Activated CD4-positive, alpha-beta T cell treated with anti-CD3 and anti-CD28 coated beads, Interleukin-2, amount 10 ng/mL, durations not matched to agents 7 days and 5 days (primary cell): ENCODE data around the gene TBC1D19. TPM values are rescaled to one million over a fixed set of nuclear protein-coding genes. Genes with fewer than 3 reads are reported as not detected.
A peak's percentile ranks its signal among the peaks of the same experiment; 100 is the strongest.
"Not testable (repeated sequence)": the region's sequence is repeated elsewhere in the genome, so short reads cannot be mapped to it uniquely, and the experiment has no call there.

Experiments used
- CTCF ChIA-PET: fragments of 350-600 bp; sonication (Branson Sonifier 250); formaldehyde crosslinking; loops from one replicate; lab custom pipeline; 2021; ENCODE audit warnings: antibody characterized with exemption; lab: Charles Lee
- POLR2A ChIA-PET: fragments of 350-600 bp; sonication (Branson Sonifier 250); formaldehyde crosslinking; loops from one replicate; lab custom pipeline; 2021; ENCODE audit warnings: antibody characterized with exemption; lab: Charles Lee
- DNase-seq: peaks from one replicate; pipeline ENCODE4 v3.0.0-alpha.2; 2020
- H3K27ac Mint-ChIP-seq: one replicate; pipeline ENCODE4 v1.8.0; 2021; ENCODE audit warnings: mild to moderate bottlenecking, moderate library complexity, mixed read lengths
- H3K27me3 Mint-ChIP-seq: one replicate; pipeline ENCODE4 v1.8.0; 2021; ENCODE audit warnings: mixed read lengths
- H3K36me3 Mint-ChIP-seq: one replicate; pipeline ENCODE4 v1.8.0; 2021; ENCODE audit warnings: low read depth, mixed read lengths
- H3K4me1 Mint-ChIP-seq: one replicate; pipeline ENCODE4 v1.8.0; 2021; ENCODE audit warnings: mixed read lengths
- H3K4me3 Mint-ChIP-seq: one replicate; pipeline ENCODE4 v1.8.0; 2021; ENCODE audit warnings: mild to moderate bottlenecking, moderate library complexity, mixed read lengths
- H3K9me3 Mint-ChIP-seq: one replicate; pipeline ENCODE4 v1.8.0; 2021; ENCODE audit warnings: mixed read lengths
- total RNA-seq, 2 experiments: library from RNA; stranded (reverse); gene quantifications; one replicate each; pipeline ENCODE4 v1.2.3, GENCODE V29; 2021

Gene TBC1D19, protein sequence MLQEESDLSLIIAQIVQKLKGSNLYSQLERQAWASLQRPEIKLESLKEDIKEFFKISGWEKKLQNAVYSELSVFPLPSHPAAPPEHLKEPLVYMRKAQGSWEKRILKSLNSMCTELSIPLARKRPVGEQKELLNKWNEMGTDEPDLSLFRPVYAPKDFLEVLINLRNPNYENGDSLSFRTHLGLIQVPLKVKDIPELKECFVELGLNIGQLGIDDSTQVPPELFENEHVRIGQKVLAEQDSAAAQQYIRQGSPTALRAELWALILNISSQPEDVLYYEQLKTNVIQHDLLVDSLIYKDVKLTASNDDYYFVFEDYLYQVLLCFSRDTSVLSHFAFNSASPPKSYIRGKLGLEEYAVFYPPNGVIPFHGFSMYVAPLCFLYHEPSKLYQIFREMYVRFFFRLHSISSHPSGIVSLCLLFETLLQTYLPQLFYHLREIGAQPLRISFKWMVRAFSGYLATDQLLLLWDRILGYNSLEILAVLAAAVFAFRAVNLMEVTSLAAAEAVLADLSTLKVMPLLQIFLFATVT
- 1 to 10 TPM; 4.4 to 5.2 TPM for total RNA-seq

DNA sequence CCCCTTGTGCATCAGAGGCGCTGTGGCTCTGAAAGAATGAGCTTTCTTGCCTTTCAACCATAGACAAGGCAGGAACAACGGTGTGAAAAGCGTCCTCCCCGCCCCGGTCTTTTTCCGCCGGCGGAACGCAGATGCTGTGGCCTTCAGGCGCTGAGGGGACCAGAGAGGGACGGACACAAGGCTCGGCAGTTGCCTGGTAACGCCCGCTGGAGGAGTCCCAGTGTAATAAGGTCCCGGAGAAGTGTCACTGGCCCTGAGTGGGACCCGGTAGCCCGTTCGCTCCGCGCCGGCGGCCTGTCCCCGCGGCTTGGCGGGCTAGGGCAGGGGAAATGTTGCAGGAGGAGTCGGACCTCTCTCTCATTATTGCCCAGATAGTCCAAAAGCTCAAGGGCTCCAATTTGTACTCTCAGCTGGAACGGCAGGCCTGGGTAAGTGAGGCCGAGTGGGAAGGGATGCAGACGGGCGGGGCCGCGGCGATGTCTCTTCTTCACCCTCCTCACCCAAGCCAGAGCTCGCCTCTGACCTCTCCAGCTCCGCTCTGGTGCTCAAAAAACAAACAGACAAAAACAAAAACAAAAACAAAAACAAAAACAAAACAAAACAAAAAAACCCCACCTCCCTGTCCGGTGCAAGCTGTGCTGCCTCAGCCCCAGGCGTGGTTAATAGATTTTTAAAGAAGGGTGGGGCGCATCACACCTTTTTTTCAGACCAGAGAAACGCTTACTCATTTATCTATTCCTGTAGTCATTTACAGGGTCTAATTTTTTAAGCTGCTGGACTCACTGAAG lies at the start of gene TBC1D19:
TBC1D19 (plus strand) TSS at position 220 of the 788 bp plus-strand sequence; CDS start at position 330, 110 bp downstream.
- POLR2A ChIA-PET, result interaction anchor here (0.9 kb wide), 1 partner anchor 15 kb away, joined by 3 read pairs; no protein-coding TSS in a partner anchor
- H3K27me3 Mint-ChIP-seq, result no peaks in the 10 kb centered on the region
- no peaks in the 10 kb centered on the region for H3K9me3 Mint-ChIP-seq
- no peaks in the 10 kb centered on the region for H3K36me3 Mint-ChIP-seq
- H3K27ac Mint-ChIP-seq, result peak within 1 kb of the TSS; percentile 89
- peaks cover 32% of the 10 kb centered on the region for H3K4me1 Mint-ChIP-seq
- CTCF ChIA-PET, result interaction anchor here (0.6 to 1.5 kb wide), 6 partner anchors 12 to 1661 kb away, joined by 3 to 5 read pairs (median 3); no protein-coding TSS in a partner anchor
- peak; percentile 89 for DNase-seq
- H3K4me3 Mint-ChIP-seq, result peak within 1 kb of the TSS; percentile 95

GRCh38 chr4:26542991-26543390 lies 40.9 kb upstream of the TBC1D19 start:
- Mint-ChIP-seq H3K9me3 (peaks cover 19% of the 10 kb centered on the region), H3K4me1 (no peaks in the 10 kb centered on the region), H3K36me3 (no peaks in the 10 kb centered on the region), H3K27ac (no peak overlapping the region), H3K4me3 (no peak overlapping the region), H3K27me3 (peaks cover 2% of the 10 kb centered on the region)
- ChIA-PET POLR2A (no interaction called here), CTCF (no interaction called here)
- DNase-seq, result no peak

DNA sequence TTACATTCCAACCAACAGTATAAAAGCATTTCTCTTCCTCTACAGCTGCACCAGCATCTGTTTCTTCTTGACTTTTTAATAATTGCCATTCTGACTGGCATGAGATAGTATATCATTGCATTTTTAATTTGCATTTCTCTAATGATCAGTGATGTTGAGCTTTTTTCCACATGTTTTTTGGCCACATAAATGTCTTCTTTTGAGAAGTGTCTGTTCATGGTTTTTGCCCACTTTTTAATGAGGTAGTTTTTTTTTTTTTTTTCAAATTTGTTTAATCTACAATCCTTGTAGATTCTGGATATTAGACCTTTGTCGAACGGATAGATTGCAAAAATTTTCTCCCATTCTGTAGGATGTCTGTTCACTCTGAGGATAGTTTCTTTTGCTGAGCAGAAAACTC lies 39.5 kb upstream of the TBC1D19 start:
- Mint-ChIP-seq H3K4me1 (no peaks in the 10 kb centered on the region), H3K4me3 (no peak overlapping the region), H3K27ac (no peak overlapping the region), H3K27me3 (peaks cover 4% of the 10 kb centered on the region), H3K9me3 (peaks cover 19% of the 10 kb centered on the region), H3K36me3 (no peaks in the 10 kb centered on the region)
- DNase-seq, result no peak
- ChIA-PET POLR2A (no interaction called here), CTCF (no interaction called here)

- DNase-seq, H3K27ac Mint-ChIP-seq, CTCF ChIA-PET, POLR2A ChIA-PET, H3K4me3 Mint-ChIP-seq, H3K4me1 Mint-ChIP-seq, H3K36me3 Mint-ChIP-seq: not testable (repeated sequence)
- H3K9me3 Mint-ChIP-seq, result peaks cover 19% of the 10 kb centered on the region
- peaks cover 11% of the 10 kb centered on the region for H3K27me3 Mint-ChIP-seq
These were observed 35.5 kb upstream of the TBC1D19 start for GRCh38 chr4:26548379-26548778.

- Mint-ChIP-seq H3K27me3 (peaks cover 26% of the 10 kb centered on the region), H3K36me3 (no peaks in the 10 kb centered on the region), H3K4me1 (no peaks in the 10 kb centered on the region), H3K9me3 (peaks cover 7% of the 10 kb centered on the region), H3K4me3 (no peak overlapping the region), H3K27ac (no peak overlapping the region)
- ChIA-PET POLR2A (no interaction called here), CTCF (no interaction called here)
- DNase-seq, result no peak
These were observed 26.7 kb upstream of the TBC1D19 start for GRCh38 chr4:26557164-26557563.

DNA sequence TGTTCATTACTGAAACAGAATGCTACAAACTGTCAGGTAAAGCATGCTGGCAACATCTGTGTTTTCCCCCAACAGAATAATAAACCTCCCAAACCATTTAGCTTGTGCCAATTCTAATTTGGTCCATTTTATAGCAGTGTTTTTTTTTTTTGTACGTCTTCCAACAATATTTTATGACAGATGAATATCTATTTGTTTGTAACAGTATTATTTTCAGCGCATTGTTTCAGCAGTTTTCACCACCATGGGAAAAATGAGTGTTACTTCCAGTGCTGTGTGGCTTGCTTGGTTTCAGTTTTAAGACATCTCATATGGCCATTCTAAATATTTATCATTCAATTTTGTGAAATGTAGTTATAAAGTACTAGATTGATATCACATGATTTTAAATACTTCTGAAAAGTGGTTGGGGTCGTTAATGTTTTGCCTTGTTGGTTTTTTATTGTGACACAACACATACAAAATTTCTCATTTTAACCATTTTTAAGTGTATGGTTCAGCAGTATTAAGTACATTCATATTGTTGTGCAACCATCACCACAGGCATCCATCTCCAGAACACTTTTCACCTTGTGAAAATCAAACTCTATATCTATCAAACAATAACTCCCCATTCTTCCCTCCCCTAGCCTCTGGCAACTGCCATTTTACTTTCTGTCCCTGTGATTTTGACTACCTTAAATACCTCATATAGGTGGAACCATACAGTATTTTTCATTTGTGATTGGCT lies 25.6 kb upstream of the TBC1D19 start:
- no peak for DNase-seq
- POLR2A ChIA-PET, result no interaction called here
- Mint-ChIP-seq H3K27ac (no peak overlapping the region), H3K9me3 (peaks cover 6% of the 10 kb centered on the region), H3K4me1 (no peaks in the 10 kb centered on the region), H3K27me3 (peaks cover 23% of the 10 kb centered on the region), H3K4me3 (no peak overlapping the region), H3K36me3 (no peaks in the 10 kb centered on the region)
- CTCF ChIA-PET, result no interaction called here

GRCh38 chr4:26566133-26566532 lies 17.8 kb upstream of the TBC1D19 start:
- H3K36me3 Mint-ChIP-seq, result no peaks in the 10 kb centered on the region
- peaks cover 13% of the 10 kb centered on the region for H3K27me3 Mint-ChIP-seq
- no peaks in the 10 kb centered on the region for H3K9me3 Mint-ChIP-seq
- ChIA-PET POLR2A (no interaction called here), CTCF (interaction anchor here (0.7 to 1.8 kb wide), 2 partner anchors 9 to 17 kb away, joined by 3 to 5 read pairs; no protein-coding TSS in a partner anchor)
- H3K4me1 Mint-ChIP-seq, result peaks cover 18% of the 10 kb centered on the region
- no peak overlapping the region for H3K27ac Mint-ChIP-seq
- no peak overlapping the region for H3K4me3 Mint-ChIP-seq
- DNase-seq, result no peak

DNA sequence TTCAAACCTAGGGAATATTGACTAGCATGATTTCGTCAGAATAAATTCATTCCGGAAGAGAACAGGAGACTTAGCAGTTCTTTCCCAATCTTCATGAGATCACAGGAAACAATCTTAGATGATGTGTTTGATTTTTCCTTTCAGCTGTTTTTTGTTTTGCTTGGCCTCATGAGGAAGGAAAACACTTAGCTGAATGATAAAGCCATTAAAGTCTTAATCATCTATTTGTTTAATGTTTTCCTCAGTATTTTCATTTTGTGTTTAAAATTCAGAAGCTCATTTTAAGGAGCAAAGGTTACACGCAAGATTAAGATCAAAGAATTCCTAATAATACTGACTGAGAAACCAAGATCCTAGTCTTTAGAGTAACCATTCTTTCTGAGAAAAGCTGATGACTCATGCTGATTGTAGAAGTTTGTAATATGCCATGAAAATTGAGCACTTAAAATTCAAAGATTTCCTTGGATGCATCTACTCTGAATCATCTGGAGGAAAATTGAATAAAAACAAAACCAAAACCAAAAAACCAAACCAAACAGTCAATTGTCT lies 15.4 kb upstream of the TBC1D19 start:
- Mint-ChIP-seq H3K27ac (no peak overlapping the region), H3K4me1 (peaks cover 18% of the 10 kb centered on the region), H3K4me3 (no peak overlapping the region), H3K27me3 (no peaks in the 10 kb centered on the region), H3K9me3 (no peaks in the 10 kb centered on the region), H3K36me3 (no peaks in the 10 kb centered on the region)
- DNase-seq, result no peak
- ChIA-PET CTCF (interaction anchor here (1.0 kb wide), 1 partner anchor 15 kb away, joined by 5 read pairs; the partner anchor contains the start of gene TBC1D19), POLR2A (interaction anchor here (0.6 to 1.0 kb wide), 2 partner anchors 15 to 27 kb away, joined by 3 read pairs; no protein-coding TSS in a partner anchor)

DNA sequence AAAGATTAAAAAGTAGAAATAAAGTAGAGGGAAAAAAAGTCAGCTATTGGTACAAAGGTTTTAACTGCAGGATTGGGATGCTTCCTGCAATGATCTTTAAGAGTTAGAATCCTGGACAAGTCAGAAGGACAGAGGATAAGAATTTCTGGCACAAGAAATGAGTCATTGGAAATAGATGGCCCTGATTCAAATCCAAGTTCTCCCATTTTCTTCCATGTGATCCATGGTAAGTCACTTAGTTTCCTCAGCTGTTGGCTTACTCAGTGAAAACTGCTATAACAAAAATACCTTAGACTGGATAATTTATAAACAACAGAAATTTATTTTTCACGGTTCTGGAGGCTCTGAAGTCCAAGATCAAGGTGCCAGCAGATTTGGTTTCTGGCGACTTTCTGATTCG lies 13.3 kb upstream of the TBC1D19 start:
- no peaks in the 10 kb centered on the region for H3K9me3 Mint-ChIP-seq
- CTCF ChIA-PET, result no interaction called here
- no peaks in the 10 kb centered on the region for H3K36me3 Mint-ChIP-seq
- no peak overlapping the region for H3K4me3 Mint-ChIP-seq
- no peak for DNase-seq
- peaks cover under 1% of the 10 kb centered on the region for H3K27me3 Mint-ChIP-seq
- H3K27ac Mint-ChIP-seq, result no peak overlapping the region
- peaks cover 18% of the 10 kb centered on the region for H3K4me1 Mint-ChIP-seq
- POLR2A ChIA-PET, result no interaction called here

GRCh38 chr4:26573389-26573794 lies 10.5 kb upstream of the TBC1D19 start:
- POLR2A ChIA-PET, result no interaction called here
- CTCF ChIA-PET, result no interaction called here
- Mint-ChIP-seq H3K4me3 (no peak overlapping the region), H3K27me3 (peaks cover 6% of the 10 kb centered on the region), H3K4me1 (peaks cover 8% of the 10 kb centered on the region), H3K9me3 (no peaks in the 10 kb centered on the region), H3K36me3 (no peaks in the 10 kb centered on the region), H3K27ac (no peak overlapping the region)
- no peak for DNase-seq

DNA sequence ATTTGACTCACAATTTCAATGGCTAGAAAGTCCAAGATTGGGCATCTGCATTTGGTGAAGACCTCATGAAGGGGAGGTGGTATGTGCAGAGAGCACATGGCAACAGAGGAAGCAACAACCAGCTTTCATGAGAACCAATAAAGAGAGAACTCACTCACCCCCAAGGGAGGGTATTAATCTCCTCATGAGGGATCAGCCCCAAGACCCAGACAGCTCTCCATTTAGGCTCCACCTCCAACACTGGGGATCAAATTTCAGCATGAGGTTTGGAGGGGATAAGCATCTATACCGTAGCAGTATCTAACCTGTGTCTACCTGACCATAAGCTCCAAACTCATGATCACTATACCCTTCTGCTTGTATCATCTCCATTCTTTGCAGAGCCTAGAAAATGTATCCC lies 9.3 kb upstream of the TBC1D19 start:
- Mint-ChIP-seq H3K9me3 (no peaks in the 10 kb centered on the region), H3K4me3 (no peak overlapping the region), H3K4me1 (peaks cover 4% of the 10 kb centered on the region), H3K27me3 (peaks cover 6% of the 10 kb centered on the region), H3K27ac (no peak overlapping the region), H3K36me3 (no peaks in the 10 kb centered on the region)
- CTCF ChIA-PET, result interaction anchor here (1.0 kb wide), 1 partner anchor 8 kb away, joined by 5 read pairs; no protein-coding TSS in a partner anchor
- POLR2A ChIA-PET, result no interaction called here
- DNase-seq, result no peak

GRCh38 chr4:26576231-26576739 lies 7.6 kb upstream of the TBC1D19 start:
- no peak overlapping the region for H3K4me3 Mint-ChIP-seq
- H3K27me3 Mint-ChIP-seq, result peaks cover 6% of the 10 kb centered on the region
- DNase-seq, result no peak
- H3K4me1 Mint-ChIP-seq, result peaks cover 2% of the 10 kb centered on the region
- H3K36me3 Mint-ChIP-seq, result no peaks in the 10 kb centered on the region
- H3K27ac Mint-ChIP-seq, result no peak overlapping the region
- H3K9me3 Mint-ChIP-seq, result no peaks in the 10 kb centered on the region
- ChIA-PET CTCF (no interaction called here), POLR2A (no interaction called here)
